ENCODE results near the gene CDKN1C.

DNA sequence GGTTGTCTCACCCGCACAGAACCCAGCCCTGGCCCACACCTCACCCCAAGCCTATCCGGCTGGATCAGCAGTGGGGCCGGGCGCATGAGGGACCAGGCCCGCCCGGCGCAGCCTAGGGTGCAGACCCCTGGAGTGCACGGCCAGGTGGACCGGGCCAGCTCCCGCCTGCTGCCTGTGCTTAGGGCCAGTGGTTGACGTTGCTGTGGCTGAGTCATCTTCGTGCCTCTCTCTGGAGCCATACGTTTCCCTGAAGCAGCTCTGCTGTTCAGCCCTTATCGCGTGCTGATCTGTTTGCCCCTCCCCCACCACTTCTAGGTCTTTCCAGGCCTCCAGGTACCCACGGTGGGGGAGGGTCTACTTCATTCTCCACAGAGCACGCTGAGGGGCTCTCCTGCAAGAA lies 39.5 kb downstream of the CDKN1C start:
- TF ChIP-seq EZH2 (IDR thresholded peaks at IDR 0.05): no peak
- TF ChIP-seq, protein P1, sequence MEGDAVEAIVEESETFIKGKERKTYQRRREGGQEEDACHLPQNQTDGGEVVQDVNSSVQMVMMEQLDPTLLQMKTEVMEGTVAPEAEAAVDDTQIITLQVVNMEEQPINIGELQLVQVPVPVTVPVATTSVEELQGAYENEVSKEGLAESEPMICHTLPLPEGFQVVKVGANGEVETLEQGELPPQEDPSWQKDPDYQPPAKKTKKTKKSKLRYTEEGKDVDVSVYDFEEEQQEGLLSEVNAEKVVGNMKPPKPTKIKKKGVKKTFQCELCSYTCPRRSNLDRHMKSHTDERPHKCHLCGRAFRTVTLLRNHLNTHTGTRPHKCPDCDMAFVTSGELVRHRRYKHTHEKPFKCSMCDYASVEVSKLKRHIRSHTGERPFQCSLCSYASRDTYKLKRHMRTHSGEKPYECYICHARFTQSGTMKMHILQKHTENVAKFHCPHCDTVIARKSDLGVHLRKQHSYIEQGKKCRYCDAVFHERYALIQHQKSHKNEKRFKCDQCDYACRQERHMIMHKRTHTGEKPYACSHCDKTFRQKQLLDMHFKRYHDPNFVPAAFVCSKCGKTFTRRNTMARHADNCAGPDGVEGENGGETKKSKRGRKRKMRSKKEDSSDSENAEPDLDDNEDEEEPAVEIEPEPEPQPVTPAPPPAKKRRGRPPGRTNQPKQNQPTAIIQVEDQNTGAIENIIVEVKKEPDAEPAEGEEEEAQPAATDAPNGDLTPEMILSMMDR (IDR thresholded peaks at IDR 0.05): no peak
- no peak for TF ChIP-seq EZH2phosphoT487 (IDR thresholded peaks at IDR 0.05)

All from neural progenitor cell (in vitro differentiated cells).